Measurements from ENCODE around the gene PLCB1.
A peak's percentile ranks its signal among the peaks of the same experiment; 100 is the strongest.
"Not testable (repeated sequence)": the region's sequence is repeated elsewhere in the genome, so short reads cannot be mapped to it uniquely, and the experiment has no call there.

Gene PLCB1

DNA sequence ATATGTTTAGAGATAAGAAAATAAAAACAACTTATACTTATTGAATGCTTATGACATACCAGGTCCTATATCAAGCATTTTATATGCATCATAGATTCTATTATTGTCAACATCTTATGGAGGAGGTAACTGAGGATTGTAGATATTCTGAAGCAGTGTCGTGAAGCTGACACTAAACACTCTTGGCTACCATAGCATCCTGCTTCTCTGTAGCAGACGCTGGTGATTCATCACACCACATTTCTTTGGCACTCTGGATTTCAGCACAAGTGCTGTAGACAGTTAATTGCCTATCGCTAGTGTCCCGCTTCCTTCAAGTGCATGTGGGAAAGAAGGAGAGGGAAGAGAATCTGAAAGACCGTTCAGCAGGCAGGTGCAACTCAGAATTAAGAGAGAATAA, 317.1 kb downstream of the PLCB1 start:
- no peak overlapping the region for H3K4me3 ChIP-seq (ENCODE audit: low read depth, low read length)
- TF ChIP-seq, protein P1, sequence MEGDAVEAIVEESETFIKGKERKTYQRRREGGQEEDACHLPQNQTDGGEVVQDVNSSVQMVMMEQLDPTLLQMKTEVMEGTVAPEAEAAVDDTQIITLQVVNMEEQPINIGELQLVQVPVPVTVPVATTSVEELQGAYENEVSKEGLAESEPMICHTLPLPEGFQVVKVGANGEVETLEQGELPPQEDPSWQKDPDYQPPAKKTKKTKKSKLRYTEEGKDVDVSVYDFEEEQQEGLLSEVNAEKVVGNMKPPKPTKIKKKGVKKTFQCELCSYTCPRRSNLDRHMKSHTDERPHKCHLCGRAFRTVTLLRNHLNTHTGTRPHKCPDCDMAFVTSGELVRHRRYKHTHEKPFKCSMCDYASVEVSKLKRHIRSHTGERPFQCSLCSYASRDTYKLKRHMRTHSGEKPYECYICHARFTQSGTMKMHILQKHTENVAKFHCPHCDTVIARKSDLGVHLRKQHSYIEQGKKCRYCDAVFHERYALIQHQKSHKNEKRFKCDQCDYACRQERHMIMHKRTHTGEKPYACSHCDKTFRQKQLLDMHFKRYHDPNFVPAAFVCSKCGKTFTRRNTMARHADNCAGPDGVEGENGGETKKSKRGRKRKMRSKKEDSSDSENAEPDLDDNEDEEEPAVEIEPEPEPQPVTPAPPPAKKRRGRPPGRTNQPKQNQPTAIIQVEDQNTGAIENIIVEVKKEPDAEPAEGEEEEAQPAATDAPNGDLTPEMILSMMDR (IDR thresholded peaks at IDR 0.05; ENCODE audit: low read depth, low read length): no peak

DNA sequence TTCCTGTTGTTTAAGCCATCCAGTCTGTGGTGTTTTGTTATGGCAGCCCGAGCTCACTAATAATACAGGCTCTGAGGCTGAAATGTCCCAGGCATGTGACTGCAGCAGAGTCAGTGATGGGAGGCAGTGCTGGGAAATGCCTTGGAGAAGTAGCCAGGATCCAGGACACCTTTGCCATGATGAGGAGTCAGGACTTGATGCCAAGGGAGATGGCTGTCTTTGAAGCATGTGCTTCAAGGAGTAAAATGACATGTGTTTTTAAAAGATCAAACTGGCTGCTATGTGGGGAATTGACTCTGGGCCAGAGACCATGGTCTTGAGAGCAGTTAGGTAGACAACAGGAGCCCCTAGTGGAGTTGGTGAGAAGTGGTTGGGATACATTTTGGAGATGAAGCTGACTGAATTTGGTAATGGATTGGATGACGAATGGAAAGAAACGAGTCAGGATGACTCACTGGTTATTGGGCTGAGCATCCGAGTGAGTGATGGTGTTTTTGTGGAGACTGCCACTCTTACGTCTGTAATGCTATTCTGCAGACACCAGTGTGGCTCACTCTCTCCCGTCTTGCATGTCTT, 322.2 kb downstream of the PLCB1 start:
- no peak overlapping the region for H3K4me3 ChIP-seq (ENCODE audit: low read depth, low read length)
- TF ChIP-seq, protein P1 (IDR thresholded peaks at IDR 0.05; ENCODE audit: low read depth, low read length): peak; percentile 60

DNA sequence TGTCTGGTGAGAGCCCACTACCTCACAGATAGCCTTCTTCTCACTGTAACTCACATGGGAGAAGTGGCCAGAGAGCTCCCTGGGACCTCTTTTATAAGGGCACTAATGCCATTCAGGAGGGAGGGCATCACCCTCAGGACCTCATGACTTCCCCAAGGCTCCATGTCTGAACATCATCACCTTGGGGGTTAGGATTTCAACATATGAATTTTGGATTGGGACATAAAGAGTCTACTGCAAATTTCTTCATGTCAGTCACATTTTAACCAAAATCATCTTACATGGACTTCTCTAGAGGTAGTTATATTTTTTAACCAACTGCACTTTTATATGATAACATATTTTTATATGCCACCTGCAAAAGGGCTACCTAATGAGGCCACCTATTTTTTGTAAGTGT, 324.7 kb downstream of the PLCB1 start:
- TF ChIP-seq, protein P1 (IDR thresholded peaks at IDR 0.05; ENCODE audit: low read depth, low read length): no peak
- no peak overlapping the region for H3K4me3 ChIP-seq (ENCODE audit: low read depth, low read length)

DNA sequence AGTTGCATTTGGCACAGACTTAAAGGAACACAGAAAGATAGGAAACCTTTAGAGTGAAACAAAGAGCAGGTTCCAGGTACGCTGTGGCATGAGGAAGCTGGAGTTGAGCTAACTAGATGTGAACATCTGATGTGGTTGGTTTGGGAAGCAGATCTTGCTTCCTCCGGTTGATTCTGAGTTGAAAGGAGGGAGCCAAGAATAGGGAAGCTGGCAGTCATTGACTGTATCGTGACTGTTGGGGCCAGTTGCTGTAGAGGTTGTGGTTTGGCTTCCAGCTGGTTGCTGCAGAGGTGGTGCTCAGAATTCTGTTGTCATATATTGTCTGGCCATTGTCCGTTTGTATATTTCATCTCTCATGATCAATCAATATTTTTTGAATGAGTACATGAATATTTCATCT, 325.9 kb downstream of the PLCB1 start:
- H3K4me3 ChIP-seq (ENCODE audit: low read depth, low read length): no peak overlapping the region
- TF ChIP-seq, protein P1 (IDR thresholded peaks at IDR 0.05; ENCODE audit: low read depth, low read length): no peak

DNA sequence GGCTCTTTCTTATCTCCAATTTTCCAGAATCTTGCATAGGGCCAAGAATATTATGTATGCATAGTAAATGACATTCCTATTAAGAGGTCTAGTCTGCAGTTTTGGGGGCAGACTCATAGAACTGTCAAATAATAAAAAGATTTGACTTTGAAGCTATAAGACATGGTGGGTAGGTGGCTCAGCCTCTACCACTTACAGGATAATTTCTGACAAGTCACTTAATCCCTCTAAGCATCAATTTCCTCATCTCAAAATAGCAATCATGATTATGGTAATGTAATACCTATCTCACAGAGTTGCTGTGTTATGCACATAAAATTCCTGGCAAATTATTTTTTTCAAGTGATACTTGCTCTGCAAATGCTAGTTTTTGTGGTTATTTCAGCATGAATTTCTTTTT, 329.1 kb downstream of the PLCB1 start:
- H3K4me3 ChIP-seq (ENCODE audit: low read depth, low read length): no peak overlapping the region
- TF ChIP-seq, protein P1 (IDR thresholded peaks at IDR 0.05; ENCODE audit: low read depth, low read length): no peak

DNA sequence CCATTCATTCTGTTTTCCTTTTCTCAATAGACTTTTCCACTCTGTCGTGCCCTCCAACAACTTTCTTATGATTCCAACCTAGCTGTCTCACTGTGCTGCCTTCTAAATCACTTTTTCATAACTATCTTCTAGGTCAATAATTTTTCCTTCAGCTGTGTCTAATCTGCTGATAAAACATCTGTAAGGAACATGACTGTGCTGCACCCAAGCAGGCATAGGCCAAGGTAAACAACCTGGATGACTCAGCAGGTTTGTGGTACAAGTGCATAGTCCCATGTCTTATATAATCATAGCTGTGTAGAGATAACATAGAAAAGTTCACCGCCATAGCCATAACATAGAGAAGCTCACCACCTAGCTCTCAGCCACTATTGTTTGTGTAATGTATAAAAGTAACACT, 332.3 kb downstream of the PLCB1 start:
- TF ChIP-seq, protein P1 (IDR thresholded peaks at IDR 0.05; ENCODE audit: low read depth, low read length): no peak

DNA sequence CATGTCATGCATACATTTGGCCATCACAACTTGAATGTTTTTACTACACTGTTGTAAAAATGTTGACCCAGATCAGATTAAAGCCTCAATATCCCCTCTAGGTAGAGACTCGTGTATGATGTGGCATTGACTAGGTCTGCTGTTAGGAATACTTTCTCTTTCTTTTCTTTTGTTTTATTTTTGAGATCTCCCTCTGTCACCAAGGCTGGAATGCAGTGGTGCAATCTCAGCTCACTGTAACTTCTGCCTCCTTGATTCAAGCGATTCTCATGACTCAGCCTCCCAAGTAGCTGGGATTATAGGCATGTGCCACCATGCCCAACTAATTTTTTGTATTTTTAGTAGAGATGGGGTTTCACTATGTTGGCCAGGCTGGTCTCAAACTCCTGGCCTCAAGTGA, 334.7 kb downstream of the PLCB1 start:
- H3K4me3 ChIP-seq (ENCODE audit: low read depth, low read length): not testable (repeated sequence)

More for the DNA sequence above, 332.3 kb downstream of the PLCB1 start:
- H3K4me3 ChIP-seq (ENCODE audit: low read depth, low read length): no peak overlapping the region

DNA sequence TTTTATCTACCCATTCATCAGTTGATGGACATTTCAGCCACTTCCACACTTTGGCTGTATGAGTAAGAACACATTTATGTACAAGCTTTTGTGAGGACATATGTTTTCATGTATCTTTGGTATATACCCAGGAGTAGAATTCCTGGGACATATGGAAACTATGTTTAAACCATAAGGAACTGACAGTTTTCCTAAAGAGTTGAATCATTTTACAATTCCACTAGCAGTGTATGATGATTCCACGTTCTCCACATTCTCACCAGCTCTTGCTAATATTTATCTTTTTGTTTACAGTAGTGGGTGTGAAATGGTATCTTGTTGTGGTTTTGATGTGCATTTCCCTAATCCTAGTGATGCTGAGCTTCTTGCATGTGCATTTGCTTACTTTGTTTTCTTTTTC, 338.1 kb downstream of the PLCB1 start:
- TF ChIP-seq, protein P1 (IDR thresholded peaks at IDR 0.05; ENCODE audit: low read depth, low read length): no peak
- no peak overlapping the region for H3K4me3 ChIP-seq (ENCODE audit: low read depth, low read length)
